ENCODE results near the gene MAP2K3. TPM values are rescaled to one million over a fixed set of nuclear protein-coding genes. Genes with fewer than 3 reads are reported as not detected.

Gene MAP2K3
- total RNA-seq, result 29.2 and 39.2 TPM in 2 replicates

GRCh38 chr17:21284319-21285163, at the start of gene MAP2K3:
MAP2K3 (plus strand) TSS chr17:21284711; CDS start chr17:21284921, 210 bp downstream.
- Histone ChIP-seq H3K27me3 (ENCODE audit: control insufficient read depth, insufficient read depth, low read length) (no peaks in the 10 kb centered on the region), H3K36me3 (ENCODE audit: control insufficient read depth, insufficient read depth, low read length) (no peaks in the 10 kb centered on the region), H3K4me3 (ENCODE audit: low read depth, low read length) (peak within 1 kb of the TSS; percentile 69)
- no peak for TF ChIP-seq CTCF (IDR thresholded peaks at IDR 0.05; ENCODE audit: insufficient read depth, low read length, poor library complexity, severe bottlenecking)
- DNase-seq (ENCODE audit: low read depth), result peak; percentile 96

GRCh38 chr17:21235921-21236320, 48.6 kb upstream of the MAP2K3 start:
- TF ChIP-seq CTCF (IDR thresholded peaks at IDR 0.05; ENCODE audit: insufficient read depth, low read length, poor library complexity, severe bottlenecking), result no peak

GRCh38 chr17:21239680-21240368, 44.7 kb upstream of the MAP2K3 start:
- no peaks in the 10 kb centered on the region for H3K36me3 ChIP-seq (ENCODE audit: control insufficient read depth, insufficient read depth, low read length)
- peak; percentile 52 for TF ChIP-seq CTCF (IDR thresholded peaks at IDR 0.05; ENCODE audit: insufficient read depth, low read length, poor library complexity, severe bottlenecking)
- H3K27me3 ChIP-seq (ENCODE audit: control insufficient read depth, insufficient read depth, low read length), result no peaks in the 10 kb centered on the region
- no peak overlapping the region for H3K4me3 ChIP-seq (ENCODE audit: low read depth, low read length)
- no peak for DNase-seq (ENCODE audit: low read depth)

More at GRCh38 chr17:21235921-21236320, 48.6 kb upstream of the MAP2K3 start:
- no peaks in the 10 kb centered on the region for H3K27me3 ChIP-seq (ENCODE audit: control insufficient read depth, insufficient read depth, low read length)
- H3K36me3 ChIP-seq (ENCODE audit: control insufficient read depth, insufficient read depth, low read length), result no peaks in the 10 kb centered on the region
- no peak for DNase-seq (ENCODE audit: low read depth)
- no peak overlapping the region for H3K4me3 ChIP-seq (ENCODE audit: low read depth, low read length)

GRCh38 chr17:21240369-21241055, 44.0 kb upstream of the MAP2K3 start:
- Histone ChIP-seq H3K36me3 (ENCODE audit: control insufficient read depth, insufficient read depth, low read length) (no peaks in the 10 kb centered on the region), H3K27me3 (ENCODE audit: control insufficient read depth, insufficient read depth, low read length) (no peaks in the 10 kb centered on the region), H3K4me3 (ENCODE audit: low read depth, low read length) (no peak overlapping the region)
- peak; percentile 21 for DNase-seq (ENCODE audit: low read depth)
- no peak for TF ChIP-seq CTCF (IDR thresholded peaks at IDR 0.05; ENCODE audit: insufficient read depth, low read length, poor library complexity, severe bottlenecking)

- no peak for DNase-seq (ENCODE audit: low read depth)
- H3K36me3 ChIP-seq (ENCODE audit: control insufficient read depth, insufficient read depth, low read length), result no peaks in the 10 kb centered on the region
- no peak overlapping the region for H3K4me3 ChIP-seq (ENCODE audit: low read depth, low read length)
- no peak for TF ChIP-seq CTCF (IDR thresholded peaks at IDR 0.05; ENCODE audit: insufficient read depth, low read length, poor library complexity, severe bottlenecking)
- H3K27me3 ChIP-seq (ENCODE audit: control insufficient read depth, insufficient read depth, low read length), result no peaks in the 10 kb centered on the region
Measured at GRCh38 chr17:21241564-21241963, 42.9 kb upstream of the MAP2K3 start.

All from kidney epithelial cell (primary cell).